Endothelial cell of umbilical vein (primary cell): ENCODE results near the gene ACIN1. TPM values are rescaled to one million over a fixed set of nuclear protein-coding genes. Genes with fewer than 3 reads are reported as not detected.
A peak's percentile ranks its signal among the peaks of the same experiment; 100 is the strongest.

Experiments used
- BruUV-seq: library from RNA; stranded (reverse); fragments of 400-500 nt; replicated peaks from 2 replicates; lab custom pipeline; 2021; lab: Mats Ljungman, UMichigan
- CTCF ChIA-PET: fragments of 300-600, 350-600 bp; sonication (Branson Sonifier 250); formaldehyde crosslinking; loops from one replicate; lab custom pipeline; 2021; ENCODE audit warnings: antibody characterized with exemption, inconsistent platforms; lab: Charles Lee
- POLR2A ChIA-PET: fragments of 300-600, 350-600 bp; sonication (Branson Sonifier 250); formaldehyde crosslinking; loops from one replicate; lab custom pipeline; 2021; ENCODE audit warnings: antibody characterized with exemption, inconsistent platforms; lab: Charles Lee
- DNase-seq: peaks from one replicate; pipeline ENCODE4 v3.0.0-alpha.2; 2011; ENCODE audit warnings: low read depth, low spot score
- FAIRE-seq: peaks from 2 replicates; lab custom pipeline; 2011; peaks lifted over from hg19 to GRCh38; lab: Jason Lieb, UNC
- H2AFZ ChIP-seq: 2 replicates; pipeline ENCODE4 v1.6.0; 2012; ENCODE audit warnings: low read depth, low read length, control low read depth, inconsistent platforms
- H3K27ac ChIP-seq: 2 replicates; pipeline ENCODE4 v1.5.1; 2011; ENCODE audit warnings: low read depth, mild to moderate bottlenecking, control low read depth, low read length, moderate library complexity; ENCODE audit not compliant: insufficient read depth
- H3K27me3 ChIP-seq, 2 experiments: 2 replicates each; pipeline versions ENCODE4 v1.6.0 to v1.6.1; 2011; ENCODE audit warnings: low read length in 2 of 2, mixed read lengths in 1 of 2; ENCODE audit not compliant: control insufficient read depth in 2 of 2, insufficient read depth in 2 of 2
- H3K36me3 ChIP-seq, 2 experiments: 2 replicates in 1 of 2; 3 replicates in 1 of 2; pipeline ENCODE4 v1.5.1; 2011; ENCODE audit warnings: low read length in 2 of 2, mild to moderate bottlenecking in 1 of 2, moderate library complexity in 1 of 2; ENCODE audit not compliant: control insufficient read depth in 2 of 2, insufficient read depth in 2 of 2; ENCODE audit errors: extremely low read depth in 1 of 2
- H3K4me1 ChIP-seq: 3 replicates; pipeline ENCODE4 v1.5.1; 2011; ENCODE audit warnings: mild to moderate bottlenecking, low read length; ENCODE audit not compliant: control insufficient read depth, insufficient read depth; ENCODE audit errors: extremely low read depth
- H3K4me2 ChIP-seq: 2 replicates; pipeline ENCODE4 v1.6.1; 2011; ENCODE audit warnings: low read length, control low read depth, mixed read lengths; ENCODE audit not compliant: insufficient read depth
- H3K4me3 ChIP-seq, 3 experiments: fragments of 200-600 bp in 1 of 3; sonication (generic), shearing (Covaris generic) in 1 of 3; replicated peaks in 1 of 3; 2 replicates each; pipeline ENCODE4 v1.5.1; 2011 to 2016; ENCODE audit warnings: control low read depth in 3 of 3, low read length in 3 of 3, mild to moderate bottlenecking in 2 of 3, inconsistent platforms in 1 of 3, low read depth in 1 of 3, moderate library complexity in 1 of 3; ENCODE audit not compliant: insufficient read depth in 1 of 3
- H3K79me2 ChIP-seq: 2 replicates; pipeline ENCODE4 v1.6.0; 2012; ENCODE audit warnings: low read length, inconsistent platforms; ENCODE audit not compliant: control insufficient read depth, insufficient read depth
- H3K9ac ChIP-seq: replicated peaks from 2 replicates; pipeline ENCODE3; 2011; ENCODE audit warnings: low read length, control low read depth; ENCODE audit not compliant: insufficient read depth; ENCODE audit errors: extremely low read depth
- H3K9me1 ChIP-seq: replicated peaks from 3 replicates; pipeline ENCODE4 v1.6.0; 2011; ENCODE audit warnings: mild to moderate bottlenecking, low read length; ENCODE audit not compliant: control insufficient read depth, insufficient read depth; ENCODE audit errors: extremely low read depth
- H3K9me3 ChIP-seq: replicated peaks from 2 replicates; pipeline ENCODE4 v1.5.1; 2012; ENCODE audit warnings: low read length, inconsistent platforms; ENCODE audit not compliant: control insufficient read depth, insufficient read depth
- H4K20me1 ChIP-seq: replicated peaks from 2 replicates; pipeline ENCODE3; 2011; ENCODE audit warnings: mild to moderate bottlenecking, low read length; ENCODE audit not compliant: control insufficient read depth, insufficient read depth; ENCODE audit errors: extremely low read depth
- CTCF ChIP-seq, 2 donors: IDR thresholded peaks; 1 replicate in 1 of 2; 2 replicates in 1 of 2; pipeline ENCODE4 v1.5.1; 2011; ENCODE audit warnings: low read length in 2 of 2, mild to moderate bottlenecking in 2 of 2, moderate library complexity in 2 of 2, control low read depth in 1 of 2, inconsistent platforms in 1 of 2, low read depth in 1 of 2; ENCODE audit not compliant: insufficient read depth in 1 of 2; ENCODE audit errors: extremely low read depth in 1 of 2
- EZH2 ChIP-seq: IDR thresholded peaks from 2 replicates; pipeline ENCODE4 v1.6.1; 2012; ENCODE audit warnings: borderline replicate concordance, low read depth, mild to moderate bottlenecking, moderate library complexity, low read length, inconsistent platforms; ENCODE audit not compliant: severe bottlenecking
- FOS ChIP-seq: IDR thresholded peaks from 2 replicates; pipeline ENCODE4 v1.6.1; 2011; ENCODE audit warnings: mild to moderate bottlenecking, low read length, moderate library complexity, borderline replicate concordance; ENCODE audit not compliant: insufficient read depth
- GATA2 ChIP-seq: IDR thresholded peaks from 2 replicates; pipeline ENCODE4 v1.7.0; 2011; ENCODE audit warnings: low read depth, mild to moderate bottlenecking, moderate library complexity, mixed read lengths, low read length; ENCODE audit not compliant: insufficient read length, insufficient read depth
- JUN ChIP-seq: IDR thresholded peaks from 2 replicates; pipeline ENCODE4 v1.6.1; 2011; ENCODE audit warnings: borderline replicate concordance, low read depth; ENCODE audit not compliant: insufficient read length, insufficient read depth
- MAX ChIP-seq: IDR thresholded peaks from 2 replicates; pipeline ENCODE4 v1.6.1; 2011; ENCODE audit not compliant: insufficient read depth, insufficient read length
- MYC ChIP-seq: IDR thresholded peaks from one replicate; pipeline ENCODE4 v1.6.1; 2011; ENCODE audit warnings: mild to moderate bottlenecking, low read depth, low read length
- POLR2A ChIP-seq: IDR thresholded peaks from 2 replicates; pipeline ENCODE4 v1.6.1; 2012; ENCODE audit warnings: low read depth, mild to moderate bottlenecking, control low read depth, low read length
- POLR2AphosphoS5 ChIP-seq: IDR thresholded peaks from 2 replicates; pipeline ENCODE4 v1.6.1; 2012; ENCODE audit warnings: low read depth, mild to moderate bottlenecking, control low read depth, low read length, moderate library complexity; ENCODE audit not compliant: insufficient read depth
- dilution Hi-C: fragments of 300-500 bp; cut with MboI; formaldehyde crosslinking; loops from one replicate; pipeline ENCODE4 v1.15.0; 2019; ENCODE audit warnings: low sequenced_read_pairs; ENCODE audit not compliant: extremely low pct_ligation_motif_present
- intact Hi-C: fragments of 100-400 bp; cut with micrococcal nuclease; formaldehyde crosslinking; loops from one replicate; pipeline ENCODE4 v1.10.0; 2022
- polyA plus RNA-seq, 4 experiments: library from polyadenylated mRNA; depleted of rRNA in 3 of 4; stranded (reverse) in 3 of 4; unstranded in 1 of 4; fragments of >200 nt; gene quantifications; 2 replicates each; pipeline versions ENCODE4 v1.2.1 to v1.2.3, GENCODE V29; 2011 to 2012; ENCODE audit warnings: missing spikeins in 1 of 4
- total RNA-seq: library from RNA; stranded (reverse); gene quantifications from 2 replicates; pipeline ENCODE4 v1.2.3, GENCODE V29; 2021

ACIN1 gene
- total and polyA plus RNA-seq, 2 donors (not counting 3 experiments of a cell fraction or from before 2014, with no cell fraction given) = 146 to 240 TPM

- Histone ChIP-seq H4K20me1 (peaks cover 2% of the 10 kb centered on the region), H3K4me2 (peak within 1 kb of the TSS; percentile 99), H3K9me1 (no peaks in the 10 kb centered on the region), H3K9ac (peak within 1 kb of the TSS; percentile 94), H3K27me3 (no peaks in the 10 kb centered on the region), H3K4me1 (peaks cover 28% of the 10 kb centered on the region), H3K9me3 (no peaks in the 10 kb centered on the region), H3K79me2 (peaks cover 67% of the 10 kb centered on the region), H3K4me3 (peak within 1 kb of the TSS; percentile 87 to 99 (median 94)), H2AFZ (peak within 1 kb of the TSS; percentile 88), H3K27ac (peak within 1 kb of the TSS; percentile 89), H3K36me3 (peaks cover 5 to 16% of the 10 kb centered on the region in 2 experiments)
- TSS peak; percentile 77 for BruUV-seq
- DNase-seq (peak; percentile 100), FAIRE-seq (no peak)
- ChIA-PET CTCF (interaction anchor here (0.5 to 5.1 kb wide), 24 partner anchors 10 to 1237 kb away, joined by 3 to 83 read pairs (median 6); no protein-coding TSS in a partner anchor), POLR2A (interaction anchor here (0.6 to 1.9 kb wide), 18 partner anchors 9 to 711 kb away, joined by 3 to 12 read pairs (median 4); partner anchors contain the start of genes PABPN1 and RBM23)
- no peak for TF ChIP-seq JUN
- peak; percentile 66 for TF ChIP-seq POLR2A
- TF ChIP-seq MYC = no peak
- no peak for TF ChIP-seq MAX
- TF ChIP-seq CTCF (IDR thresholded peaks at IDR 0.05; ENCODE audit: extremely low read depth in 1 of 2, insufficient read depth in 1 of 2, low read depth in 1 of 2, low read length in 2 of 2) = no peak
- peak; percentile 45 for TF ChIP-seq FOS
- TF ChIP-seq EZH2 = no peak
- peak; percentile 66 for TF ChIP-seq POLR2AphosphoS5
- TF ChIP-seq GATA2 = no peak
- intact Hi-C loops = loop anchor here (1.0 to 2.0 kb wide), 3 partner anchors 17 to 226 kb away; partner anchors contain the start of gene PABPN1
- dilution Hi-C loops = no loop called here
Observed at GRCh38 chr14:23095196-23096108, 516 bp upstream of the ACIN1 start, which contains the start of gene C14orf119. TSS of gene C14orf119 (plus strand) at chr14:23095505. CDS start at chr14:23097659, 2,154 bp downstream.
